ENCODE data around the gene UPK2. TPM values are rescaled to one million over a fixed set of nuclear protein-coding genes. Genes with fewer than 3 reads are reported as not detected.

UPK2 gene
- polyA plus RNA-seq, 1 donor (not counting 4 experiments of a cell fraction or from before 2014, with no cell fraction given) = 0.20 TPM

GRCh38 chr11:118958577-118958976, 2.5 kb downstream of the UPK2 start:
- no peak overlapping the region for H3K27ac ChIP-seq (ENCODE audit: control insufficient read depth, insufficient read depth, low read length)
- no peaks in the 10 kb centered on the region for H4K20me1 ChIP-seq (ENCODE audit: control insufficient read depth, extremely low read depth, insufficient read depth, low read length)
- no peaks in the 10 kb centered on the region for H3K9me1 ChIP-seq (ENCODE audit: control insufficient read depth, extremely low read depth, insufficient read depth, low read length)
- no peaks in the 10 kb centered on the region for H3K36me3 ChIP-seq (ENCODE audit: control insufficient read depth in 2 of 2, extremely low read depth in 1 of 2, insufficient read depth in 2 of 2, low read length in 2 of 2)
- DNase-seq (ENCODE audit: low read depth, low spot score) (no peak), FAIRE-seq (no peak)
- H3K79me2 ChIP-seq (ENCODE audit: control insufficient read depth, insufficient read depth, low read length) = no peaks in the 10 kb centered on the region
- peaks cover 8% of the 10 kb centered on the region for H3K27me3 ChIP-seq (ENCODE audit: control insufficient read depth, extremely low read depth, insufficient read depth, low read length)
- no peak overlapping the region for H3K9ac ChIP-seq (ENCODE audit: control insufficient read depth, extremely low read depth, insufficient read depth, low read length)
- H2AFZ ChIP-seq (ENCODE audit: control insufficient read depth, low read length) = no peak overlapping the region
- no peaks in the 10 kb centered on the region for H3K9me3 ChIP-seq (ENCODE audit: control insufficient read depth, low read depth, low read length)
- dilution Hi-C loops (cut with MboI; ENCODE audit: extremely low pct_ligation_motif_present, low sequenced_read_pairs) = no loop called here
- H3K4me2 ChIP-seq (ENCODE audit: control insufficient read depth, extremely low read depth, insufficient read depth, low read depth, low read length) = no peak overlapping the region
- H3K4me1 ChIP-seq (ENCODE audit: control insufficient read depth, extremely low read depth, insufficient read depth, low read length) = no peaks in the 10 kb centered on the region
- TF ChIP-seq EZH2 (IDR thresholded peaks at IDR 0.05; ENCODE audit: low read length) = no peak
- TF ChIP-seq, protein P1, sequence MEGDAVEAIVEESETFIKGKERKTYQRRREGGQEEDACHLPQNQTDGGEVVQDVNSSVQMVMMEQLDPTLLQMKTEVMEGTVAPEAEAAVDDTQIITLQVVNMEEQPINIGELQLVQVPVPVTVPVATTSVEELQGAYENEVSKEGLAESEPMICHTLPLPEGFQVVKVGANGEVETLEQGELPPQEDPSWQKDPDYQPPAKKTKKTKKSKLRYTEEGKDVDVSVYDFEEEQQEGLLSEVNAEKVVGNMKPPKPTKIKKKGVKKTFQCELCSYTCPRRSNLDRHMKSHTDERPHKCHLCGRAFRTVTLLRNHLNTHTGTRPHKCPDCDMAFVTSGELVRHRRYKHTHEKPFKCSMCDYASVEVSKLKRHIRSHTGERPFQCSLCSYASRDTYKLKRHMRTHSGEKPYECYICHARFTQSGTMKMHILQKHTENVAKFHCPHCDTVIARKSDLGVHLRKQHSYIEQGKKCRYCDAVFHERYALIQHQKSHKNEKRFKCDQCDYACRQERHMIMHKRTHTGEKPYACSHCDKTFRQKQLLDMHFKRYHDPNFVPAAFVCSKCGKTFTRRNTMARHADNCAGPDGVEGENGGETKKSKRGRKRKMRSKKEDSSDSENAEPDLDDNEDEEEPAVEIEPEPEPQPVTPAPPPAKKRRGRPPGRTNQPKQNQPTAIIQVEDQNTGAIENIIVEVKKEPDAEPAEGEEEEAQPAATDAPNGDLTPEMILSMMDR (optimal IDR thresholded peaks at IDR 0.05 in 1 of 3, IDR thresholded peaks at IDR 0.05 in 1 of 3, conservative IDR thresholded peaks at IDR 0.05 in 1 of 3; ENCODE audit: extremely low read depth in 1 of 3, insufficient read depth in 2 of 3, low read length in 3 of 3) = no peak
- H3K4me3 ChIP-seq (ENCODE audit: control insufficient read depth in 2 of 3, extremely low read depth in 1 of 3, insufficient read depth in 2 of 3, low read depth in 1 of 3, low read length in 3 of 3) = no peak overlapping the region

GRCh38 chr11:118961189-118961588, 5.1 kb downstream of the UPK2 start:
- DNase-seq (ENCODE audit: low read depth, low spot score) (no peak), FAIRE-seq (no peak)
- Histone ChIP-seq H3K9me3 (ENCODE audit: control insufficient read depth, low read depth, low read length) (no peaks in the 10 kb centered on the region), H3K9me1 (ENCODE audit: control insufficient read depth, extremely low read depth, insufficient read depth, low read length) (no peaks in the 10 kb centered on the region), H3K27ac (ENCODE audit: control insufficient read depth, insufficient read depth, low read length) (no peak overlapping the region), H3K4me3 (ENCODE audit: control insufficient read depth in 2 of 3, extremely low read depth in 1 of 3, insufficient read depth in 2 of 3, low read depth in 1 of 3, low read length in 3 of 3) (no peak overlapping the region), H2AFZ (ENCODE audit: control insufficient read depth, low read length) (peak overlapping the region; percentile 71), H3K36me3 (ENCODE audit: control insufficient read depth in 2 of 2, extremely low read depth in 1 of 2, insufficient read depth in 2 of 2, low read length in 2 of 2) (no peaks in the 10 kb centered on the region), H3K4me2 (ENCODE audit: control insufficient read depth, extremely low read depth, insufficient read depth, low read depth, low read length) (no peak overlapping the region), H3K79me2 (ENCODE audit: control insufficient read depth, insufficient read depth, low read length) (no peaks in the 10 kb centered on the region), H3K27me3 (ENCODE audit: control insufficient read depth, extremely low read depth, insufficient read depth, low read length) (no peaks in the 10 kb centered on the region), H4K20me1 (ENCODE audit: control insufficient read depth, extremely low read depth, insufficient read depth, low read length) (no peaks in the 10 kb centered on the region), H3K9ac (ENCODE audit: control insufficient read depth, extremely low read depth, insufficient read depth, low read length) (no peak overlapping the region), H3K4me1 (ENCODE audit: control insufficient read depth, extremely low read depth, insufficient read depth, low read length) (no peaks in the 10 kb centered on the region)
- TF ChIP-seq, protein P1 (optimal IDR thresholded peaks at IDR 0.05 in 1 of 3, IDR thresholded peaks at IDR 0.05 in 1 of 3, conservative IDR thresholded peaks at IDR 0.05 in 1 of 3; ENCODE audit: extremely low read depth in 1 of 3, insufficient read depth in 2 of 3, low read length in 3 of 3) = no peak
- no peak for TF ChIP-seq EZH2 (IDR thresholded peaks at IDR 0.05; ENCODE audit: low read length)
- dilution Hi-C loops (cut with MboI; ENCODE audit: extremely low pct_ligation_motif_present, low sequenced_read_pairs) = no loop called here
